ENCODE measurements around the gene MED16.

Gene MED16, protein sequence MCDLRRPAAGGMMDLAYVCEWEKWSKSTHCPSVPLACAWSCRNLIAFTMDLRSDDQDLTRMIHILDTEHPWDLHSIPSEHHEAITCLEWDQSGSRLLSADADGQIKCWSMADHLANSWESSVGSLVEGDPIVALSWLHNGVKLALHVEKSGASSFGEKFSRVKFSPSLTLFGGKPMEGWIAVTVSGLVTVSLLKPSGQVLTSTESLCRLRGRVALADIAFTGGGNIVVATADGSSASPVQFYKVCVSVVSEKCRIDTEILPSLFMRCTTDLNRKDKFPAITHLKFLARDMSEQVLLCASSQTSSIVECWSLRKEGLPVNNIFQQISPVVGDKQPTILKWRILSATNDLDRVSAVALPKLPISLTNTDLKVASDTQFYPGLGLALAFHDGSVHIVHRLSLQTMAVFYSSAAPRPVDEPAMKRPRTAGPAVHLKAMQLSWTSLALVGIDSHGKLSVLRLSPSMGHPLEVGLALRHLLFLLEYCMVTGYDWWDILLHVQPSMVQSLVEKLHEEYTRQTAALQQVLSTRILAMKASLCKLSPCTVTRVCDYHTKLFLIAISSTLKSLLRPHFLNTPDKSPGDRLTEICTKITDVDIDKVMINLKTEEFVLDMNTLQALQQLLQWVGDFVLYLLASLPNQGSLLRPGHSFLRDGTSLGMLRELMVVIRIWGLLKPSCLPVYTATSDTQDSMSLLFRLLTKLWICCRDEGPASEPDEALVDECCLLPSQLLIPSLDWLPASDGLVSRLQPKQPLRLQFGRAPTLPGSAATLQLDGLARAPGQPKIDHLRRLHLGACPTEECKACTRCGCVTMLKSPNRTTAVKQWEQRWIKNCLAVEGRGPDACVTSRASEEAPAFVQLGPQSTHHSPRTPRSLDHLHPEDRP

DNA sequence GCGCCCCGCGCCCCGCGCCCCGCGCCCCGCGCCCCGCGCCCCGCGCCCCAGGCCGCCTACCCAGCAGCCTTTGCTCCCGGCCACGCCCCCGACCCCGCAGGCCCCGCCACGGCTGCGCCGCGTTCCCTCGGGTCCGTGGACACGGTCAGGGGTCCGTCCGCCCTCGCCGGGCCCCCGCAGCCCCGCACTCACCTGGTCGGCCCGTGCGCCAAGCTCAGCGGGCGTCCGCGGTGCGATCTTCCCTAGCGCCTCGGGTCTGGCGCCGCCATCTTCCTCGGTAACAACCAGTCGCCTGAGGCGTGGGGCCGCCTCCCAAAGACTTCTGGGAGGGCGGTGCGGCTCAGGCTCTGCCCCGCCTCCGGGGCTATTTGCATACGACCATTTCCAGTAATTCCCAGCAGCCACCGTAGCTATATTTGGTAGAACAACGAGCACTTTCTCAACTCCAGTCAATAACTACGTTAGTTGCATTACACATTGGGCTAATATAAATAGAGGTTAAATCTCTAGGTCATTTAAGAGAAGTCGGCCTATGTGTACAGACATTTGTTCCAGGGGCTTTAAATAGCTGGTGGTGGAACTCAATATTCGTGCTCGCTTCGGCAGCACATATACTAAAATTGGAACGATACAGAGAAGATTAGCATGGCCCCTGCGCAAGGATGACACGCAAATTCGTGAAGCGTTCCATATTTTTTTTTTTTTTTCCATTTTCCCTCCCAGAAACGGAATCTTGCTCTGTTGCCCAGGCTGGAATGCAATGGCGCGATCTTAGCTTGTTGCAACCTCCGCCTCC is at the start of gene MED16, which contains the start of gene RNU6-9:
TSS of gene MED16 (minus strand) at position 294 of the 796 bp plus-strand sequence. CDS start 2,056 bp downstream, outside the sequence.
TSS of gene RNU6-9 (plus strand) at position 591 of the 796 bp plus-strand sequence.
- FAIRE-seq, result peak; percentile 70

DNA sequence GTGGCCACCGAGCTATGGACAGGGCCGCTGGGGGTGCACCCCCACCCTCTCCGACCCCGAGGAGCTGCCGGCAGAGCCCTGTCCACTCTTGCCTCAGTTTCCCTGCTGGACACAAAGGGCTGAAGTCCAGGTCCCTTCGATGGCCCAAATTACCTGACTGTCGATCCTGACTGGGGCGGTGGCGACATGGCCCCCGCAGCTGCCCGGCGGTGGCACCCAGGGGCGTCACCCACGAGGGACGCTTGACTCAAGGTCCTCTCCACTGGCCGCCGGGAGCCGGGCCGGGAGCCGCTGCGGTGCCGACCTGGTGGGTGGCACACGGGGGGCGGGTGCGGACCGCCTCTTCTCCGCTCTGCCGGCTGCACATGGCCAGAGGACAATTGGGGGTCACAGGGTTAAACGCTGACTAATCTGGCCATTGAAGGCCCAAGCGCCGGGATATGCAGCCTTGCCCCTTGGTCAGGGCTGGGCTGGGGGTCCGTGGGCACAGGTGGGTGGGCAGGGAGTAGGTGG is 49.2 kb upstream of the MED16 start:
- FAIRE-seq, result no peak

DNA sequence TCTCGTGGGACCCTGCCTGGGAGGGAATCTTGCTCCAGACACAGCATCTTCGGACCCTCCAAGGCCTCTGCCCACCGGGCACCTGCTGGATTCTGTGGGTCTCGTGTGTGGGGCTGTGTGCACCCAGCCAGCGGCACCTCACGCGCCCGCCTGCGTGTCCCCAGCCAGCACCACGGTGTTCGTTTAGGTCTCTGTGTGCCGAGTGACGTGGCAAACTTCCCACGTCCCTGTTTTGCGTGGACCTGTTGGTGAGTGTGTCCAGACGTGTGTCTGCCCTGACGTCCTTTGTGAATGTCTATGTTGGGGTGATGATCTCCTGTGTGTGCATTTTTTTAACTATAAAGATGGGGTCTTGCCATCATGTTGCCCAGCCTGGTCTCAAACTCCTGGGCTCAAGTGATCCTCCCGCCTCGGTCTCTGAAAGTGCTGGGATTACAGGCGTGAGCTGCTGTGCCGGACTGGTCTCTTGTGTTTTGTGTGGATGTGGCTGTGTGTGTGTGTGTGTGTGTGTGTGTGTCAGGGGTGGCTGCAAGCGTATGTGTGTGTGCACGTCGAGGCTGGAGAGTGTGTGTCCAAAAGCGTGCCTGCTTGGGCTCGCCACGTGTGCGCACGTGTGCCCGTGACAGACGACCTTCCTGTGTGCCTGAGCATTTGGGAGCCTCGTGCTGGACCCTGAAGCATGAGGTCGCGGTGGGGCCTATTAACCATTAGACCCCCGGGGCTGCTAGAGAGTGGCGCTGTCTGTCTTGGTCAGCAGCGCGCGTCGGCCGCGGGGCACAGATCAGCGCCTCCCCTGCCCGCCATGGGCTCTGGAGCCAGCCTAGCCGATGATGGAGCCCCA is 48.5 kb upstream of the MED16 start:
- FAIRE-seq, result no peak

DNA sequence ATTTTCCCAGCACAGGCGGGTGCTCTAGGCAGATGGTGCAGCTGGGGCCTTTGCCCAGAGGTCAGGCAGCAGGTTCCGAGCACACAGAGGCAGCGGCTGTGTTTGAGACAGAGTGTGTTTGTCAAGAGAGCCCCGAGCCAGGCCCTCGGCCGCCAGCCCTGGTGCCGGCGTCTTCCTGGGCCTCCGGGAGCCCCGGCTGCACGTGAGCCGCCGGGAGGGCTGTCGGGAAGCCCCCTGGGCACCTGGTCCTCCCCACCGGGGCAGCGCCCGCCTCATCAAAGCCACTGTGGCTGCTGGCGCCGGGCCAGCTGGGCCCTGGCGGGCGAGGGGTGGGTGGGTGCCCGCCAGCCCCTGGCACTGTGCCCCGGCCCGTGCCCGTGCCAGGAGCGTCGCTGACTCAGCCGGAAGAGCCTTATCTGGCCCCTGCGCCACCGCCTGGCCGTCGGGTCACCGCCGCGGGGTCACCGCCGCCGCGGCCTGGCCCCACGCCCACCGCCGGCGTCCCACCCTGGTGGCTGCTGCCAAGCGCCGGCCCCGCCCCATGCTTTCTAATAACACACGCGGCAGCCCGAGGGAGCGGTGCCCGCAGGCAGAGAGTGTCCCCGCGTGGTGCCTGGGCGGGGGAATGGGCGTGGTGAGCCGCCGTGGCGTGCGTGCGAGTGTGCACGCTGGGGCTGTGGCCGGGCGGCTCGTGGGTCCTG is 47.8 kb upstream of the MED16 start:
- FAIRE-seq, result no peak

DNA sequence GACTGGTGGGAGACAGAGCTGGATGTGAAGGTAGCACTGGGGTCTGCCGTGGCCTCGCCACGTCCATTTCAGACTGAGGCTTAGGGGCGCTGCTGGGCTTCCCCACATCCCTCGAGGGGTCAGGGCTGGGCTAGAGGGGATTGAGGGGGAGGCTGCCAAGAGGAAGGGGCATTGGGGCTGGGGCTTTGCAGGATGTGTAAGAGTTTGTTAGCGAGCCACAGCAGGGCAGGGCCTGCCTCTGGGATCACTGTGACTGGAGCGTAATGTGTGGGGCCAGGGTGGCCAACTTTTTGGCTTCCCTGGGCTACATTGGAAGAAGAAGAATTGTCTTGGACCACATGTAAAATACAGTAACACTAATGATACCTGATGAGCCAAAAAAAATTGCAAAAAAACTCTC is 46.9 kb upstream of the MED16 start:
- no peak for FAIRE-seq

DNA sequence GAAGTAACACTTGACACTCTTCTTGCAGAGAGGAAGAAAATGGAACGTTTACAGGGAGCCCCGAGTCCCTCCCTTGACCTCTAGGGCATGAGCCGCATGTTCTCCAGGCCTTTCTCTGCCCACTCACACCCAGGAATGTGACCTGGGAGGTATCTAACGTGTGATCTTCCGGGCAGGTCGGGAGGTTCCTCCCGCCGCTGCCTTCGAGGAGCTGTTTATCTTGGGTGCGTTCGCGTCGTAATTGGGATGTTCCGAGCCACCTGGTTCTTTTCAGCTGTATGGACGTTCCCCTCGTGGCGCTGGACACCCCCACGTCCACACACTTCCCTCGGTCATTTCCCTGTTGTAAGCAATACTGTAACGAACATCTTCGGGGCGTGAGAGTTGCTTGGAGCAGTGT is 46.5 kb upstream of the MED16 start:
- no peak for FAIRE-seq

DNA sequence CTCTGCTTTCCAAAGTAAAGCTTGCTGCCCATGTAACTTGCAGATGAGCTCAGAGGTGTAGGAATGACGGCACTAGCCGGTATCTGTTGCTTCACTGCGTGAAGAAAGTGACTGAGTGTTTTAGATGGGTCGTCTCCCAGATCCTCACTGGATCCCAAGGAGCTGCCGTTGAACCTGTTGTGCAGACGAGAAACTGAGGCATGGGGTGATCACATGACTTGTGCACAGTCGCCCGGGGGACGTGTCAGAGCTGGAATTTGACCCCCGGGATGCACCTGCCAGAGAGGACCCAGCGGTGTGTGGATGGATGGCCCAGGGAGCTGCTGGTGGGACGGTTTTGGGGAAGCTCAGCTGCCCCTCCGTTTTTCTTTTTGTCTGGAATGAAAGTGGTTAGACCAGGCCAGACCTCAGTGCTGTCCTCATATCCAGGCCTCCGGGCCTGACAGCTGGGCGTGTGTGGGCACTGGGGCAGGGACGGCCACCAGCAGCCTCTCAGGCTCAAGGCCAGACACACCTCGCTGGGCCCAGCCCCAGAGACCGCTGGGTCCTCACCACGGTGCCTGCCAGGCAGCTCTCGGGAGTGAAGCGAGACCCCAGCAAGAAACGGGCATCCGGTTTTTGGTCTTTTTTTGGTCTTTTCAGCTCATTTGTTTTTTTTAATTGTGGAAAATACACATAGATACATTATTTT is 45.4 kb upstream of the MED16 start:
- no peak for FAIRE-seq

DNA sequence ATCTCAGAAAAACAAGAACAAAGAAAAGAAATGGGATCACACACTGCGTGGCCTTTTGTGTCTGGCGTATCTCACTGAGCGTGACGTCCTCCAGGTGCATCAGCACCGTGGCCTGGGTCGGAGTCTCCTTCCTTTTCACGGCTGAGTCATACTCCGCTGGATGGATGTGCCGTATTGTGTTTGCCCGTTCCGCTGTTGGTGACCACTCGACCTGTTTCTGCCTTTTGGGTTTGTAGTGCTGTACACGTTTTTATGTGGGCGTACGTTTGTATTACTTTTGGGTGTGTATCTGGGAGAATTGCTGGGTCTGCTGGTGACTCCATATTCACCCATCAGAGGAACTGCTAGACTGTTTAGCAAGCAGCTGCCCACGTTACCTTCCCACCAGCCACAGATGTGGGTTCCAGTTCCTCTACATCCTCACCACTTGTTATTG is 44.3 kb upstream of the MED16 start:
- FAIRE-seq, result no peak

DNA sequence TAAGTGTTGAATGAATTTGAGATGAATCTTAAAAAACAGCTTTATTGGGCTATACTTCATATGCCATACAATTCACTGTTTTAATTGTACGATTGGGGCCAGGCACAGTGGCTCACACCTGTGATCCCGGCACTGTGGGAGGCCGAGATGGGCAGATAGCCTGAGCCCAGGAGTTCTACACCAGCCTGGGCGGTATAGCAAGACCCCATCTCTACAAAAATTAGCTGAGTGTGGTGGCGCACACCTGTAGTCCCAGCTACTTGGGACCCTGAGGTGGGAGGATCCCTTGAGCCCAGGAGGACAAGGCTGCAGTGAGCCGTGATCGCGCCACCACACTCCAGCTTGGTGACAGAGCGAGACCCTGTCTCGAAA is 43.2 kb upstream of the MED16 start:
- no peak for FAIRE-seq

DNA sequence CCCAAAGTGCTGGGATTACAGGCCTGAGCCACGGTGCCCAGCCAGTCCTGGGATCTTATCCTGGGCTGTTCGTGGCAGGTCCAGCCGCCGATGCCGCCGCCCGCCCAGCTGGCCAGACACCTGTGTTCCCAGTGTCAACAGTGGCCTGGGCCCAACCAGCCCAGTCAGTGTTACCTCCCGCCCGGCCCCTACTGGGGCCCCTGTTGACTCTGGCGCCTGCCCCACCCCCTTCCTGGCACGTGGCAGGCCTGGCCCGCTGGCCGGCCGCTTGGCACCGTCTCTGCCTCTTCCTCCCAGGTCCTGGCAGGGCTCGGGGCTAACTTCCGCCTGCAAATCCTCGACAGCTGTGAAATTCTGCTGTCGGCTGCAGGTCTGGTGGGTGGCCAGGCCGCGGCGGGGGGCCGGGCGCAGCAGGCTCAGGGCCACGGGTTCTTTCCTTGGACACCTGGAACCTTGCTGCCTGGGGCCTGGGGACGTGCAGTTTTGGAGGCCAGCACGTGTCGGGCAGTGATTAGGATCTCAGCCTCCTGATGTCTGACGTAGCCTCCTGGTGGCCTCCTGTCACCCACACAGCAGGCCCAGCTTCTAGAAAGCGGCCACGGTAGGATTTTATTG is 42.0 kb upstream of the MED16 start:
- FAIRE-seq, result no peak

DNA sequence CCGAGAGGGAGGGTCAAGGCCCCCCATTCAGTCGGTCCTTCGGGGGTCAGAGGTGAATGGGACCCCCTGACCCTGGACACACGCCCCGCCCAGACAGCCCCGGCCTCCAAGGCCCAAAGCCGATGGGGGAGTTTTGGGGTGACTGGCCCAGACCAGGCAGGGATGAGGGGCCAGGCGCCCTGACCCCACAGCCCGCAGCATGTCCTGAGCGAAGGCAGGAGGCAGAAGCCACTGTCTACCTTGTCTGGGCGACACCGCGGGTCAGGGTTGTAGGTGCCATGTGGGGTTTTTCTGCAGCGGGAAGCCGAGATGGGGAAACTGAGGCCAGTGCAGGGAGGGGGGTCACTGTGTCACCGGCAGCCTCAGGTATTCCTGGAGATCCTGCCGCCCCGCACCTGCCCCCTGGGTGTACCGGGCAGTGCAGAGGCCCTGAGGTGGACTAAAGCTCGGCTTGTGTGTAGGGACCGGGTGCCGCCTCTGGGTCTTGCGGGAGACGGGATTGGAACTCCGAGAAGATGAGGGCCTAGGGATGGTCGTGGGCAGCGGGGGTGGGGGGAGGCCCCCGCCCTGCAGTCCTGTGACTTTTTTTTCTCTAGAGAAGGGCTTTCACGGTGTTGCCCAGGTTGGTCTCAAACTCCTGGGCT is 41.3 kb upstream of the MED16 start:
- FAIRE-seq, result no peak

DNA sequence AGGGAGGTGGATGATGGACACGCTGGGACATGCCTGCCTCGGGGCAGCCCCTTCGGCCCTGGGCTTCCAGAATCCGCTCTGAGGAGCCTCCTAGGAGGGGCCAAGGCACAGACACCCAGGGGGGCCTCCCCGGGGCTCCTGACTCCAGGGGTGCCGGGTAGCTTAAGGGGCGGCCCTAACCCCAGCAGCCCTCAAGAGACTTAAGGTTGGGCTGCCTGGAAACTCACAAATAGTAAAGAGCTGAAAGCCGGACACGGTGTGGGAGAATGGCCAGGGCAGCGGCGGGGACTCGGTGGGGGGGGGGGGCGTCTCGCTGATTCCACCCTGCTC is 40.5 kb upstream of the MED16 start:
- no peak for FAIRE-seq

DNA sequence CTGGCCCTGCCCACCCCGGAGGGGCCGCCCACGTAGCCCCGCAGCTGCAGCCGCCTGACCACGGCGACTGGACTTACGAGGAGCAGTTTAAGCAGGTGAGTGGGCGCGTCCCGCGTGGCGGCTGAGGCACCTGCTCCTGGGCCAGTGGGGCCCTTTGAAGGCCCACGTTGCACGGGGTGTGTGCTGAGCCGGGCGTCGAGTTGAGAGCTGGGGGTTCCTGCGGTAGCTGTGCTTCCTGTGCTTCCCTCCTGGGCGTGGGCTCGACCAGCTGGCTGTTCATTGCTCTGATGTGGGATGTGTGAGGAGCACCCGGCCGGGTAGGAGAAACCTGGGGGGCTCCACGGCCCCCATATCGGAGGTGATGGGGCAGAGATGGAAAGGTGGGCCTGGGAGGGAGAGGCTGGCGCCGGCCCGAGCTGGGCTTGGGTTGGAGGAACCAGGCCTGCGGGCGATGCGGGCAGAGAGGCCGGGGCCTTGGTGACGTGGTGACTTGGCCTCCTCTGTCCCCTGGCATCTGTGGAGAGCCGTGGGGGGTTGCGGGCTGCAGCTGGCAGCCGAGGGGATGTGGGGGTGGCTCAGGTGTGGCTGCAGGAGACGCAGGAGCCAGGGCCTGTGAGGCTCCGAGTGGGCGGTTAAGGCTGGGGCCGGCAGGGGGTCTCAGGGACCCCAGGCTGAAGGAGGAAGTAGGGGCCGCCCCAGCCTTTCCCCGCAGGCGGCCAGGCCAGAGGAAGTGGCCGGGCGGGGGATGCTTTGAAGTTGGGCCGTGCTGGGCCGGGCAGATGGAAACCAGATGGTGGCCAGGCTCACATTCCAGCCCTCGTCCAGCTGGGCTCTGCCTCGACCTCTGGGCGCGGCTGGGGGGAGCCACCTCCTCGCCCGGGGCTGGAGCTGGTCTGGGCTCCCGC is 39.9 kb upstream of the MED16 start:
- FAIRE-seq, result no peak

DNA sequence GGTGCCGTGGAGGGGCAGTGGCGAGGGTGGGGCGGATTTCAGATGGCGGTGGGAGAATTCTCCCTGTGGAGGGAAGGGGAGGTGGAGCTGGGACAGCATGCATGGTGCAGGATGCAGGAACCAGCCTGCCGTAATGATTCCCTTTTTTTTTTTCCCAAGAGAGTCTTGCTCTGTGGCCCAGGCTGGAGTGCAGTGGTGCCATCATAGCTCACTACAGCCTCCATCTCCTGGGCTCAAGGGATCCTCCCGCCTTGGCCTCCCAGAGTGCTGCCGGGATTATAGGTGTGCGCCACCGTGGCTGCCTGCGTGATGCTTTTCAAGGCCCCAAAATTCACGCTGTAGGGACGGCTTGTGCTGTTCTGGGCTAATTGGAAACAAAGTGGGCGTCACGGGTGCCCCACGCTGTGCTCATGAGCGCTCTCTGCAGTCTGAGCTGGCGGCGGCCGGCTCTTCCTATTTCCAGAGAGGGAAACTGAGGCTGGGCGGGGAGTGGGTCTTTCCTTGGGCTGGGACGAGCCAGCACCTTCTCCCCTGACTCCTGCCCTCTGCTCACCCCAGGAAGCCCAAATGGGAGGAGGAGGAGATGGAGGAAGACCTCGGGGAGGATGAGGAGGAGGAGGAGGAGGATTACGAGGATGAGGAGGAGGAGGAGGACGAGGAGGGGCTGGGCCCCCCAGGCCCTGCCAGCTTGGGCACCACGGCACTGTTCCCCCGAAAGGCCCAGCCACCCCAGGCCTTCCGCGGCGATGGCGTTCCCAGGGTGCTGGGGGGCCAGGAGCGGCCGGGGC is 39.1 kb upstream of the MED16 start:
- FAIRE-seq, result no peak

DNA sequence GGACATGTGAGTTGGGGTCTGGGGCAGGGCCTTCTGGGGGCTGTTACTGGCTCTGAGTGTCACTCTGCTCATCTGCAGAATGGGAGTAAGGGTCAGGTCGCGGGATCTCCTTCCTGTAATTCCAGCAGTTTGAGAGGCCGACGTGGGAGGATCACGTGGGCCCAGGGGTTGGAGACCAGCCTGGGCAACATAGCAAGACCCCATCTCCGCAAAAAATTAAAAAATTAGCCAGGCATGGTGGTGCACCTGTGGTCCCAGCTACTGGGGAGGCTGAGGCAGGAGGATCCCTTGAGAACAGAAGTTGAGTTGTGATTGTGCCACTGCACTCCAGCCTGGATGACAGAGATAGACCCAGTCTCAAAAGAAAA is 36.9 kb upstream of the MED16 start:
- no peak for FAIRE-seq

DNA sequence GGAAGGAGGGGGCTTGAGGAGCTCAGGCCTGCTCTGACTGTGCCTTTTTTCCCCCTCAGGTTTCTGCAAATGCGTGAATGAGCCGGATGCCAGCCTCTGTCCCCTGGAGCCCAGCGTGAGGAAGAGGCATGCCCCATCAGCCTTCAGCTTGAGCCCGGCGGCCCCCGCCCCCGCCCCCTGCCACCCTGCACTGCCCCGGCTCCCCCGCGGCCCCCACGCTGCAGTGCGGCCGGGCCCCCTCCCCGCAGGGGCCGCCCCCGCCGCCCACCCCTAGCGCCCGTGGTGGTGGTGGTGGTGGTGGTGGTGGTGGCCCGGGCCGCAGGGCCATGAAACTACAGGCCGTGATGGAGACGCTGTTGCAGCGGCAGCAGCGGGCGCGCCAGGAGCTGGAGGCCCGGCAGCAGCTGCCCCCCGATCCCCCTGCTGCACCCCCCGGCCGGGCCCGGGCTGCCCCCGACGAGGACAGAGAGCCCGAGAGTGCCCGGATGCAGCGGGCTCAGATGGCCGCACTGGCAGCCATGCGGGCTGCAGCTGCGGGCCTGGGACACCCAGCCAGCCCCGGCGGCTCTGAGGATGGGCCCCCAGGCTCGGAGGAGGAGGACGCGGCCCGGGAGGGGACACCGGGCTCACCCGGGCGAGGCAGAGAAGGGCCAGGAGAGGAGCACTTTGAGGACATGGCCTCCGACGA is 36.4 kb upstream of the MED16 start:
- FAIRE-seq, result no peak

Data from A204.1 (cell line).